ENCODE results near the gene PTCD1. TPM values are rescaled to one million over a fixed set of nuclear protein-coding genes. Genes with fewer than 3 reads are reported as not detected.

PTCD1 gene
- total and polyA plus RNA-seq, 9 of the 15 experiments (the other 6 are each of a cell fraction or from before 2014, with no cell fraction given) = 0.46 to 17.1 (median 6.2) TPM

DNA sequence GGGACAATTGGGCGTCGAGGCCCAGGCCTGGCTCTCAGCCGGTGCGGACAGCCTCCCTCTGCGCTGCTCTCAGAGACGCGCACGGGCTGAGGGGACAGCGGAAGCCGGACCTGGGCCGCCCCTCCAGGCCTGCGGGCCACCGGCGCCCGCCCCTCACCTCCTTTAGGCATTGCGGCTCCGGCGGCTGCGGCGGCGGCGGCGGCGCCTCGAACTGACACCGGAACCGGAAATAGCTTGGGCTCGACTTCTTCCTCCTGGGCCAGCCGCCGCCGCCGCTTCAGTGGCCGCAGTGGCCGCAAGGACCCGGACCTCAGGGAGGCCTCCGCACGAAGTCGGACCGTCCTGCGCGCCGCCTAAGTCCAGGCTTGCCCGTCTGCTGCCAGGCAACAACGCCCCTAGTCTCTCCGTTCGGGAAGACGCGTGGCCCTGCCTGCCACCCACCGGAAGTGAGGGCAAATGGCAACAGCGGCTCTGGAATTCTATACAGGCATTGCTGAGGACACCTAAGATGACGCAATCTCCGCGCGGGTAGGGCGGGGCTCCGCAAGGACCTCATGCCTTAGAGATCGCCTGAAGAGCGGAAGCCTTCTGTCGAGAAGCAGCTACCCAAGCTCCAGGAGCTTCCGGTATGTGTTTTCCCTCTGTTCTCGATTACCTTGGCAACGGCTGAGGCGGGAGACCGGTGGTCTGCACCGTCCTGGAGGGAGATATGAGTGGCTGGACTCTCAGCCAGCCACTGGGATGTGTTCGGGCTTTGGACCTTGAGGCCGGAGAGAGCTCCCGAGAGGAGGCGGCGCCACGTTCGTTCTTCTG, 30.0 kb downstream of the PTCD1 start, which contains the start of the genes BUD31 and PDAP1 (continued):
- TF ChIP-seq SIX5 (IDR thresholded peaks at IDR 0.05; ENCODE audit: borderline replicate concordance in 1 of 2, insufficient read depth in 1 of 2, low read depth in 1 of 2, low read length in 2 of 2) (0 out of 4 replicates have a peak, but pooled peaks of 1 of the 2 experiments have one; percentile 12), RBM14 (IDR thresholded peaks at IDR 0.05; ENCODE audit: borderline replicate concordance, insufficient read depth, low read depth, low read length) (no peak), FOXK1 (CRISPR knock-in tag; IDR thresholded peaks at IDR 0.05; ENCODE audit: borderline replicate concordance) (no peak; the same call in 1 of the 2 replicates), PTRF (tag; IDR thresholded peaks at IDR 0.05) (no peak), RCOR1 (IDR thresholded peaks at IDR 0.05; ENCODE audit: borderline replicate concordance in 1 of 2, low read depth in 2 of 2, low read length in 2 of 2) (no peak), SAFB2 (IDR thresholded peaks at IDR 0.05; ENCODE audit: borderline replicate concordance, low read depth, low read length, severe bottlenecking) (no peak), NR3C1 (CRISPR knock-in tag; IDR thresholded peaks at IDR 0.05) (no peak), POLR2H (tag; IDR thresholded peaks at IDR 0.05; ENCODE audit: low read depth) (peak; percentile 91), THRAP3 (IDR thresholded peaks at IDR 0.05; ENCODE audit: borderline replicate concordance) (no peak), COPS2 (conservative IDR thresholded peaks at IDR 0.05) (no peak), KAT2B (IDR thresholded peaks at IDR 0.05; ENCODE audit: low read depth, low read length) (no peak), ZNF134 (CRISPR knock-in tag; conservative IDR thresholded peaks at IDR 0.05) (no peak), NBN (IDR thresholded peaks at IDR 0.05; ENCODE audit: low read depth) (peak; percentile 42; the same call in 1 of the 2 replicates), CAMTA2 (CRISPR knock-in tag; conservative IDR thresholded peaks at IDR 0.05) (no peak), KDM4B (IDR thresholded peaks at IDR 0.05; ENCODE audit: borderline replicate concordance in 2 of 2, low read depth in 1 of 2) (peak in 1 of 2 experiments; percentile 84; a peak in 2 of 4 replicates), ZNF282 (CRISPR knock-in tag; IDR thresholded peaks at IDR 0.05) (no peak), TAL1 (IDR thresholded peaks at IDR 0.05) (peak; percentile 53; the same call in 1 of the 2 replicates), CREB1 (IDR thresholded peaks at IDR 0.05) (peak; percentile 87), CREB1 (CRISPR knock-in tag; IDR thresholded peaks at IDR 0.05) (peak; percentile 84), PTTG1 (tag; IDR thresholded peaks at IDR 0.05; ENCODE audit: low read depth) (no peak), ESRRB (CRISPR knock-in tag; IDR thresholded peaks at IDR 0.05; ENCODE audit: borderline replicate concordance) (no peak), ILF3 (IDR thresholded peaks at IDR 0.05; ENCODE audit: borderline replicate concordance) (no peak)
- TF ChIP-seq, protein P1, sequence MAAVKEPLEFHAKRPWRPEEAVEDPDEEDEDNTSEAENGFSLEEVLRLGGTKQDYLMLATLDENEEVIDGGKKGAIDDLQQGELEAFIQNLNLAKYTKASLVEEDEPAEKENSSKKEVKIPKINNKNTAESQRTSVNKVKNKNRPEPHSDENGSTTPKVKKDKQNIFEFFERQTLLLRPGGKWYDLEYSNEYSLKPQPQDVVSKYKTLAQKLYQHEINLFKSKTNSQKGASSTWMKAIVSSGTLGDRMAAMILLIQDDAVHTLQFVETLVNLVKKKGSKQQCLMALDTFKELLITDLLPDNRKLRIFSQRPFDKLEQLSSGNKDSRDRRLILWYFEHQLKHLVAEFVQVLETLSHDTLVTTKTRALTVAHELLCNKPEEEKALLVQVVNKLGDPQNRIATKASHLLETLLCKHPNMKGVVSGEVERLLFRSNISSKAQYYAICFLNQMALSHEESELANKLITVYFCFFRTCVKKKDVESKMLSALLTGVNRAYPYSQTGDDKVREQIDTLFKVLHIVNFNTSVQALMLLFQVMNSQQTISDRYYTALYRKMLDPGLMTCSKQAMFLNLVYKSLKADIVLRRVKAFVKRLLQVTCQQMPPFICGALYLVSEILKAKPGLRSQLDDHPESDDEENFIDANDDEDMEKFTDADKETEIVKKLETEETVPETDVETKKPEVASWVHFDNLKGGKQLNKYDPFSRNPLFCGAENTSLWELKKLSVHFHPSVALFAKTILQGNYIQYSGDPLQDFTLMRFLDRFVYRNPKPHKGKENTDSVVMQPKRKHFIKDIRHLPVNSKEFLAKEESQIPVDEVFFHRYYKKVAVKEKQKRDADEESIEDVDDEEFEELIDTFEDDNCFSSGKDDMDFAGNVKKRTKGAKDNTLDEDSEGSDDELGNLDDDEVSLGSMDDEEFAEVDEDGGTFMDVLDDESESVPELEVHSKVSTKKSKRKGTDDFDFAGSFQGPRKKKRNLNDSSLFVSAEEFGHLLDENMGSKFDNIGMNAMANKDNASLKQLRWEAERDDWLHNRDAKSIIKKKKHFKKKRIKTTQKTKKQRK (IDR thresholded peaks at IDR 0.05; ENCODE audit: borderline replicate concordance, low read depth, low read length) = no peak
- TF ChIP-seq, protein P2, sequence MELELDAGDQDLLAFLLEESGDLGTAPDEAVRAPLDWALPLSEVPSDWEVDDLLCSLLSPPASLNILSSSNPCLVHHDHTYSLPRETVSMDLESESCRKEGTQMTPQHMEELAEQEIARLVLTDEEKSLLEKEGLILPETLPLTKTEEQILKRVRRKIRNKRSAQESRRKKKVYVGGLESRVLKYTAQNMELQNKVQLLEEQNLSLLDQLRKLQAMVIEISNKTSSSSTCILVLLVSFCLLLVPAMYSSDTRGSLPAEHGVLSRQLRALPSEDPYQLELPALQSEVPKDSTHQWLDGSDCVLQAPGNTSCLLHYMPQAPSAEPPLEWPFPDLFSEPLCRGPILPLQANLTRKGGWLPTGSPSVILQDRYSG (tag; conservative IDR thresholded peaks at IDR 0.05; ENCODE audit: low read depth) = no peak
